SK-N-SH treated with all-trans-retinoic acid at 6 μM for 48 hours (cell line): ENCODE data around the gene FAM216B.

Source experiments
- ATAC-seq: fragments of 200-7000 bp; cut with Tn5 transposase; 3 replicates; pipeline ENCODE4 v1.9.1; 2020; ENCODE audit warnings: mild to moderate bottlenecking, moderate library complexity
- ARNTL ChIP-seq: fragments of 450-650 bp; formaldehyde crosslinking; IDR thresholded peaks from 2 replicates; pipeline ENCODE4 v1.5.0; 2020; ENCODE audit warnings: low read depth, mild to moderate bottlenecking, moderate library complexity, borderline replicate concordance
- BACH2 ChIP-seq: fragments of 250-450 bp; sonication (Bioruptor Pico); IDR thresholded peaks from 2 replicates; pipeline ENCODE4 v1.9.0; 2021; ENCODE audit warnings: mild to moderate bottlenecking, borderline replicate concordance
- ESRRG ChIP-seq: fragments of 250-450 bp; sonication (Bioruptor Pico); IDR thresholded peaks from 2 replicates; pipeline ENCODE4 v1.6.1; 2021; ENCODE audit warnings: mild to moderate bottlenecking
- GLIS3 ChIP-seq: fragments of 250-450 bp; sonication (Bioruptor Pico); IDR thresholded peaks from 2 replicates; pipeline ENCODE4 v1.5.0; 2020; ENCODE audit warnings: mild to moderate bottlenecking, moderate library complexity
- ISL1 ChIP-seq: fragments of 250-450 bp; sonication (Bioruptor Pico); IDR thresholded peaks from 2 replicates; pipeline ENCODE4 v2.1.2; 2022; ENCODE audit warnings: mild to moderate bottlenecking, moderate library complexity
- OSR1 ChIP-seq: fragments of 250-450 bp; sonication (Bioruptor Pico); IDR thresholded peaks from 2 replicates; pipeline ENCODE4 v1.8.0; 2022; ENCODE audit warnings: moderate library complexity, mild to moderate bottlenecking, inconsistent platforms
- PATZ1 ChIP-seq: fragments of 250-450 bp; sonication (Bioruptor Pico); IDR thresholded peaks from 2 replicates; pipeline ENCODE4 v1.8.0; 2020; ENCODE audit warnings: mild to moderate bottlenecking, moderate library complexity, borderline replicate concordance
- POU6F1 ChIP-seq: fragments of 250-450 bp; sonication (Bioruptor Pico); IDR thresholded peaks from 2 replicates; pipeline ENCODE4 v1.8.0; 2021; ENCODE audit warnings: low read depth, mild to moderate bottlenecking, moderate library complexity, borderline replicate concordance
- PPARA ChIP-seq: fragments of 250-450 bp; sonication (Bioruptor Pico); IDR thresholded peaks from 2 replicates; pipeline ENCODE4 v1.5.0; 2020; ENCODE audit warnings: mild to moderate bottlenecking, borderline replicate concordance
- RARB ChIP-seq: fragments of 250-450 bp; sonication (Bioruptor Pico); IDR thresholded peaks from 2 replicates; pipeline ENCODE4 v1.8.0; 2021; ENCODE audit warnings: mild to moderate bottlenecking, moderate library complexity
- SNAI2 ChIP-seq: fragments of 250-450 bp; sonication (Bioruptor Pico); IDR thresholded peaks from 2 replicates; pipeline ENCODE4 v1.5.0; 2020; ENCODE audit warnings: mild to moderate bottlenecking, moderate library complexity
- TCF4 ChIP-seq: fragments of 250-450 bp; sonication (Bioruptor Pico); IDR thresholded peaks from 2 replicates; pipeline ENCODE4 v1.8.0; 2021; ENCODE audit warnings: mild to moderate bottlenecking, moderate library complexity, borderline replicate concordance
- TOX ChIP-seq: fragments of 250-450 bp; sonication (Bioruptor Pico); IDR thresholded peaks from 2 replicates; pipeline ENCODE4 v1.8.0; 2021; ENCODE audit warnings: mild to moderate bottlenecking, moderate library complexity, borderline replicate concordance
- TSHZ2 ChIP-seq: fragments of 250-450 bp; sonication (Bioruptor Pico); IDR thresholded peaks from 2 replicates; pipeline ENCODE4 v1.5.0; 2020; ENCODE audit warnings: mild to moderate bottlenecking, moderate library complexity
- ZC3H10 ChIP-seq: fragments of 250-450 bp; sonication (Bioruptor Pico); IDR thresholded peaks from 2 replicates; pipeline ENCODE4 v1.5.1; 2021; ENCODE audit warnings: mild to moderate bottlenecking, moderate library complexity
- ZFP3 ChIP-seq: fragments of 250-450 bp; sonication (Bioruptor Pico); IDR thresholded peaks from 2 replicates; pipeline ENCODE4 v1.5.0; 2020; ENCODE audit warnings: mild to moderate bottlenecking, moderate library complexity
- ZNF565 ChIP-seq: fragments of 450-650 bp; formaldehyde crosslinking; conservative IDR thresholded peaks from 2 replicates; pipeline ENCODE4 v1.5.0; 2020; ENCODE audit warnings: low read depth, mild to moderate bottlenecking, moderate library complexity
- ZNF70 ChIP-seq: fragments of 450-650 bp; formaldehyde crosslinking; IDR thresholded peaks from 2 replicates; pipeline ENCODE4 v1.5.0; 2020; ENCODE audit warnings: mild to moderate bottlenecking, moderate library complexity

The FAM216B gene

DNA sequence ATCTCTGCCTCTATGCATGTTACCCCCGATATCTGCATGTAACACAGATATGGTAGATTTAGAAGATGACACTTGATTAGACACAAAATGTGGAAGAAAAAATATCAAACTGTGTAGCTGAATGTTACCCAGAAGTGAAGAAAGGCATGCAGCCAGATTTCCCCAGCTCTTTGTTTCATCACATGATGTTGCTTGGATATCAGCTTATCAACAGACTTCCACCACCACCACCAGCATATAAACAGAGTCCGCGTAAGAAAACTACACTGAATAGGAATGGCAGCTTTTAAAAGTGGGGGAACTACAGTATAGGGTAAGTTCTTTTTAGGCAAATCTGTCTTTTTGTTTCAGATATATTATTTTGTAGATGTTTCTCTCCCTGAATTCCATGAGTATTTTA, at the start of gene FAM216B:
FAM216B (plus strand) TSS at position 233 of the 400 bp plus-strand sequence. CDS start 2,484 bp downstream, outside the sequence.
- TF ChIP-seq PATZ1 (CRISPR knock-in tag) (no peak), ZNF70 (CRISPR knock-in tag) (no peak), SNAI2 (CRISPR knock-in tag) (no peak), RARB (CRISPR knock-in tag) (no peak), OSR1 (CRISPR knock-in tag) (no peak), ZNF565 (CRISPR knock-in tag) (no peak), PPARA (CRISPR knock-in tag) (no peak), ZFP3 (no peak), BACH2 (no peak), ZC3H10 (no peak), ESRRG (no peak), TSHZ2 (no peak), ARNTL (no peak), TOX (CRISPR knock-in tag) (no peak), POU6F1 (CRISPR knock-in tag) (no peak), TCF4 (CRISPR knock-in tag) (no peak)
- ATAC-seq = no peak

GRCh38 chr13:42732073-42732472, 49.3 kb upstream of the FAM216B start:
- TF ChIP-seq SNAI2 (CRISPR knock-in tag) (no peak), ESRRG (no peak), GLIS3 (CRISPR knock-in tag) (no peak), TSHZ2 (no peak), ISL1 (CRISPR knock-in tag) (no peak), PATZ1 (CRISPR knock-in tag) (no peak), ZNF565 (CRISPR knock-in tag) (no peak)

GRCh38 chr13:42733046-42733445, 48.3 kb upstream of the FAM216B start:
- TF ChIP-seq PPARA (CRISPR knock-in tag) (no peak), ISL1 (CRISPR knock-in tag) (no peak), POU6F1 (CRISPR knock-in tag) (no peak)
- TF ChIP-seq, all 23 proteins: peak for 0
- no peak for ATAC-seq

More at GRCh38 chr13:42732073-42732472, 49.3 kb upstream of the FAM216B start:
- no peak for ATAC-seq
